Measurements from ENCODE around the gene QSOX2. TPM values are rescaled to one million over a fixed set of nuclear protein-coding genes. Genes with fewer than 3 reads are reported as not detected.

Gene QSOX2
- total RNA-seq, 2 experiments from 2014 or later, result 50.0 to 57.5 TPM

DNA sequence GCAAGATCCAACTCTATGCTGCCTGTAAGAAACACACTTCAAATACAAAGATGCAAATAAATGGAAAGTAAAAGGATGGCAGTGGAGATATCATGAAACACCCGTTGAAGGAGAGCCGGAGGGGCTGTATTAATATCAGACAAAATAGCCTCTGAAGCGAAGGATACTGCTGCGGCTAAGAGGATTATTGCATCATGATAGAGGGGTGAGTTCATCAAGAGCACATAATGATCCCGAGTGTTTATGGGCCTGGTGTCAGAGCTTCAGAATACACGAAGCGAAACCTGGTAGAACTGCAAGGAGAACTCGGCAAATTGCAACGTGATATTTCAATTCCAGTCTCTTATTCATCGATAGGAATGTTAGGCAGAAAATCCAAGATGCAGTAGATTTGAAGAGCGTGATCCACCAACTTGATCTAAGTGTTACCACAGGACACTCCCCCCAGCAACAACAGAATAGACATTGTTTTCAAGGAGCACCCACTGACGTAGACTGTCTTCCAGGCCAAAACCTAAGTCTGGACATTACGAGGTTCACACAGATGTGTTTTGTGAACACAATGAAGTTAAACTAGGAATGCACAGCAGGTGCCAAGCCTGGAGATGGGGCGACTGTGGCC is 27.7 kb upstream of the QSOX2 start:
- POLR2A ChIA-PET, result no interaction called here
- H3K9me2 ChIP-seq (ENCODE audit: insufficient read depth, low read length), result no peaks in the 10 kb centered on the region
- no peak for TF ChIP-seq EZH2phosphoT487 (IDR thresholded peaks at IDR 0.05; ENCODE audit: borderline replicate concordance, low read depth, low read length)
- TF ChIP-seq, protein P1, sequence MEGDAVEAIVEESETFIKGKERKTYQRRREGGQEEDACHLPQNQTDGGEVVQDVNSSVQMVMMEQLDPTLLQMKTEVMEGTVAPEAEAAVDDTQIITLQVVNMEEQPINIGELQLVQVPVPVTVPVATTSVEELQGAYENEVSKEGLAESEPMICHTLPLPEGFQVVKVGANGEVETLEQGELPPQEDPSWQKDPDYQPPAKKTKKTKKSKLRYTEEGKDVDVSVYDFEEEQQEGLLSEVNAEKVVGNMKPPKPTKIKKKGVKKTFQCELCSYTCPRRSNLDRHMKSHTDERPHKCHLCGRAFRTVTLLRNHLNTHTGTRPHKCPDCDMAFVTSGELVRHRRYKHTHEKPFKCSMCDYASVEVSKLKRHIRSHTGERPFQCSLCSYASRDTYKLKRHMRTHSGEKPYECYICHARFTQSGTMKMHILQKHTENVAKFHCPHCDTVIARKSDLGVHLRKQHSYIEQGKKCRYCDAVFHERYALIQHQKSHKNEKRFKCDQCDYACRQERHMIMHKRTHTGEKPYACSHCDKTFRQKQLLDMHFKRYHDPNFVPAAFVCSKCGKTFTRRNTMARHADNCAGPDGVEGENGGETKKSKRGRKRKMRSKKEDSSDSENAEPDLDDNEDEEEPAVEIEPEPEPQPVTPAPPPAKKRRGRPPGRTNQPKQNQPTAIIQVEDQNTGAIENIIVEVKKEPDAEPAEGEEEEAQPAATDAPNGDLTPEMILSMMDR (conservative IDR thresholded peaks at IDR 0.05; ENCODE audit: low read length), result no peak
- H3K36me3 ChIP-seq (ENCODE audit: insufficient read depth, low read length), result no peaks in the 10 kb centered on the region
- intact Hi-C loops (cut with micrococcal nuclease; ENCODE audit: unreplicated experiment), result no loop called here
- H3K9me3 ChIP-seq (ENCODE audit: low read length), result no peaks in the 10 kb centered on the region
- no peaks in the 10 kb centered on the region for H3K4me1 ChIP-seq (ENCODE audit: insufficient read depth, low read length, poor library complexity, severe bottlenecking)
- no peak for DNase-seq (ENCODE audit: low spot score)
- CTCF ChIA-PET (ENCODE audit: unreplicated experiment), result no interaction called here
- no peaks in the 10 kb centered on the region for H3K79me2 ChIP-seq (ENCODE audit: insufficient read depth, low read depth, low read length)
- H2AFZ ChIP-seq (ENCODE audit: low read length), result no peak overlapping the region
- no peak overlapping the region for H3K4me3 ChIP-seq (ENCODE audit: low read depth, low read length, poor library complexity, severe bottlenecking)
- no peak overlapping the region for H3K27ac ChIP-seq (ENCODE audit: low read depth, low read length, poor library complexity, severe bottlenecking)
- no peaks in the 10 kb centered on the region for H4K20me1 ChIP-seq (ENCODE audit: insufficient read depth, low read length)
- H3K4me2 ChIP-seq (ENCODE audit: low read length), result no peak overlapping the region
- BruUV-seq (replicated peaks), result no TSS peak

DNA sequence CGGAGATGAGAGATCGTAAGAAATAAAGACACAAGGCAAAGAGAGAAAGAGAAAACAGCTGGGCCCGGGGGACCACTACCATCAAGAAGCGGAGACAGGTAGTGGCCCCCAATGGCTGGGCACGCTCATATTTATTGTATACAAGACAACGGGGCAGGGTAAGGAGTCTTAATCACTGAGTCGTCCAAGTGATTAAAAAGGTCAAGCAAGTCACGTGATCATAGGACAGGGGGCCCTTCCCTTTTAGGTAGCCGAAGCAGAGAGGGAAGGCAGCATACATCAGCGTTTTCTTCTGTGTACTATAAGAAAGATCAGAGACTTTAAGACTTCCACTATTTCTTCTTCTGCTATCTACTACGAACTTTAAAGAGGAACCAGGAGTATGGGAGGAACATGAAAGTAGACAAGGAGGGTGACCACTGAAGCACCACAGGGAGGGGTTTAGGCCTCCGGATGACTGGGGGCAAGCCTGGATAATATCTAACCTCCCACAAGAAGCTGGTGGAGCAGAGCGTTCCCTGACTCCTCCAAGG is 24.6 kb upstream of the QSOX2 start:
- H4K20me1 ChIP-seq (ENCODE audit: insufficient read depth, low read length), result no peaks in the 10 kb centered on the region
- no peaks in the 10 kb centered on the region for H3K36me3 ChIP-seq (ENCODE audit: insufficient read depth, low read length)
- no peak overlapping the region for H3K4me3 ChIP-seq (ENCODE audit: low read depth, low read length, poor library complexity, severe bottlenecking)
- H3K9me2 ChIP-seq (ENCODE audit: insufficient read depth, low read length), result no peaks in the 10 kb centered on the region
- POLR2A ChIA-PET, result no interaction called here
- peaks cover 9% of the 10 kb centered on the region for H3K4me1 ChIP-seq (ENCODE audit: insufficient read depth, low read length, poor library complexity, severe bottlenecking)
- no TSS peak for BruUV-seq (replicated peaks)
- H3K9me3 ChIP-seq (ENCODE audit: low read length), result no peaks in the 10 kb centered on the region
- CTCF ChIA-PET (ENCODE audit: unreplicated experiment), result no interaction called here
- intact Hi-C loops (cut with micrococcal nuclease; ENCODE audit: unreplicated experiment), result no loop called here
- no peak for TF ChIP-seq EZH2phosphoT487 (IDR thresholded peaks at IDR 0.05; ENCODE audit: borderline replicate concordance, low read depth, low read length)
- TF ChIP-seq, protein P1 (conservative IDR thresholded peaks at IDR 0.05; ENCODE audit: low read length), result no peak
- H3K27ac ChIP-seq (ENCODE audit: low read depth, low read length, poor library complexity, severe bottlenecking), result no peak overlapping the region
- DNase-seq (ENCODE audit: low spot score), result no peak
- no peak overlapping the region for H3K4me2 ChIP-seq (ENCODE audit: low read length)
- H3K79me2 ChIP-seq (ENCODE audit: insufficient read depth, low read depth, low read length), result no peaks in the 10 kb centered on the region
- H2AFZ ChIP-seq (ENCODE audit: low read length), result no peak overlapping the region

DNA sequence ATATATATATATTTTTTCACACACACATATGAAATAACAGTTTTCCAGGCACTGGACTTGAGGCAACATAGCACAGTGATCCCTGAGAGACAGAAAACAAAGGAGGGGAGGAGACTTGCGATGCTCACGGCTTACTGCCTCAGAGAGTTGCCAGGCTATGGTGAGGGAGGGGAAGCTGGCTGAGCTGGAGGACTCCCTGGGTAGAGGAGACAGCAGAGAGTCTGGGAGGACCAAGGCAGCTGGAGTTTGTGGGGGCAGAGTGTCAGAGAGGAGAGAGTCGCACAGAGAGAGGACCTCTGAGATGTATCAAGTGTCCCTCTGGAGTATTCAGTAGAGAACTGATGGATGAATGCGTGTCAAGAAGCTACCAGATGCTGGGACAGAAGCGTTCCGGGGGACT is 23.1 kb upstream of the QSOX2 start:
- no peak overlapping the region for H2AFZ ChIP-seq (ENCODE audit: low read length)

More for the DNA sequence above, 23.1 kb upstream of the QSOX2 start:
- no peaks in the 10 kb centered on the region for H3K79me2 ChIP-seq (ENCODE audit: insufficient read depth, low read depth, low read length)
- H3K27ac ChIP-seq (ENCODE audit: low read depth, low read length, poor library complexity, severe bottlenecking), result no peak overlapping the region
- intact Hi-C loops (cut with micrococcal nuclease; ENCODE audit: unreplicated experiment), result no loop called here
- no peaks in the 10 kb centered on the region for H3K9me2 ChIP-seq (ENCODE audit: insufficient read depth, low read length)
- TF ChIP-seq, protein P1 (conservative IDR thresholded peaks at IDR 0.05; ENCODE audit: low read length), result no peak
- TF ChIP-seq EZH2phosphoT487 (IDR thresholded peaks at IDR 0.05; ENCODE audit: borderline replicate concordance, low read depth, low read length), result no peak
- ChIA-PET POLR2A (no interaction called here), CTCF (ENCODE audit: unreplicated experiment) (interaction anchor here (0.5 kb wide), 1 partner anchor 109 kb away, joined by 3 read pairs; no protein-coding TSS in a partner anchor)
- peaks cover 9% of the 10 kb centered on the region for H3K4me1 ChIP-seq (ENCODE audit: insufficient read depth, low read length, poor library complexity, severe bottlenecking)
- H3K36me3 ChIP-seq (ENCODE audit: insufficient read depth, low read length), result no peaks in the 10 kb centered on the region
- no peaks in the 10 kb centered on the region for H3K9me3 ChIP-seq (ENCODE audit: low read length)
- H4K20me1 ChIP-seq (ENCODE audit: insufficient read depth, low read length), result no peaks in the 10 kb centered on the region
- no TSS peak for BruUV-seq (replicated peaks)
- no peak overlapping the region for H3K4me3 ChIP-seq (ENCODE audit: low read depth, low read length, poor library complexity, severe bottlenecking)
- DNase-seq (ENCODE audit: low spot score), result no peak
- H3K4me2 ChIP-seq (ENCODE audit: low read length), result no peak overlapping the region
